GM19025 (cell line): ENCODE measurements around the gene CAMKK1.

Experiments
- ATAC-seq: cut with Tn5 transposase; IDR thresholded peaks from one replicate; pipeline ENCODE4 v1.9.1; 2021; ENCODE audit warnings: mild to moderate bottlenecking, low read depth, moderate library complexity; ENCODE audit not compliant: unreplicated experiment

The CAMKK1 gene

DNA sequence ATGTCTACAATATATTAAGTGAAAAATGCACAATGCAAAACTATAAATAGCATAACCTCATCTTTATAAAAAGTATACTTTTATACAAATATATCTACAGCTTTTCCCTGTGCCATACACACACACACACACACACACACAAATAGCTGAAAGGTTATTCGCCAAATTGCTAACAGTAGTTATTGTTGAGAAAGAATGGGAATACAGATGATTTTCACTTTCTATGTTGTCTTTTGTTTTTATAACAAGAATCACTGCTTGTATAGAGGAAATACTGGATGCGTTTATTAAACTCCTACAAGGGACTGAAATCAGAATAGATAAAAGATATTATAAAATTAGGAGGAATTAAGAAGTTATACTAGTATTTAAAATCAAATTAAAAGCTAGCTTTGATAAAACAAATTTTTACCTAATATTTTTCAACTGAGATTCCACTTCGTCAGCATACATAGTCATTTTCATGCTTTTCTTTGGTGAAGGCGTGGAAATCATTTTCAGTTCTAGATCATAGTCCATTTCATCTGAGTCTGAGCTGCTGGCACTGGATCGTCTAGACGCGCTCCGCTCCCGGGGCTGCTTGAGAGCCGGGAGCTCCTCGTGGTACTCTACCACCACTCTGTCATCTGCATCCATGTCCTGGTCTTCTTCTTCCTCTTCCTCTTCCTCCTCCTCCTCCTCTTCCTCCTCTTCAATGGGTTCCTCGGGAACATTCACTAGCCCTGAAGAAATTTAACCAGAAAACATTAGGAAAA is 74.8 kb downstream of the CAMKK1 start:
- ATAC-seq = no peak

DNA sequence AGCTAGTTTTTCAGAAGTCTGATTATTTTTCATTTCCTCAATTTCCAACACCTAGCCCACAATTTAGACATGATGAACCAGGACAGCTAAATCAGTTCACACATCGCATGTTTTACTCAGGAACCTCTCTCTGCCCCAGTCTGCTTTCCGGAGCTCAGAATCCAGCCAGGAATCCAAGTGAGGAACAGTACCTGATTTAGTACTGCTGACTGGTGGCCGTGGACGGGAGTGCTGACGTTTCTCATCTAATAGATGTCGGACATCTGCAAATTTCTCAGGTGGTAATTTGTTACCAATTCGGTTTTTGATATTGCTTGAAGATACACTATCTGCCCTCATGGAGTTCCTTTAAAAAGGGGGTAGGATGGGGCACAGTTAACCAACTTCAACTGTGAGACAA is 76.9 kb downstream of the CAMKK1 start:
- ATAC-seq = no peak

GRCh38 chr17:3815122-3815521 is 77.7 kb downstream of the CAMKK1 start:
- ATAC-seq = no peak

DNA sequence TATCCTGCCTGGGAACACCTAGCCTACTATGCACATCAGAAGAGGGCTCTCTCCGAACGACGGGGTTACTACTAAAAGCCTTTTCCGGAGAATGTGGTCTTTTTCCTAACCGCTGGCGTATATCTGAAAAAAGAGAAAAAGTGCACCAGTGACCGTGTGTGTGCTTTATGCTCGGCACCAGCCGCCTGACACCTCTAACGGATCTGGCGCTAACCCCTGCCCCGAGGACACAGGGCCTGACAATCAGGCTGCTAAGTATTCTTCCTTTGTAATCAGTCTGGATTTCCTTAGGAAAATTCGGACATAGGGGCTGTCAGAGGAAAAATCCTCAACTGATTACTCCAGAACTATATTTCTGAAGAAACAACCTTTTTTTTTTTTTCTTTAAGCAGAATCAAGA is 78.5 kb downstream of the CAMKK1 start:
- no peak for ATAC-seq

DNA sequence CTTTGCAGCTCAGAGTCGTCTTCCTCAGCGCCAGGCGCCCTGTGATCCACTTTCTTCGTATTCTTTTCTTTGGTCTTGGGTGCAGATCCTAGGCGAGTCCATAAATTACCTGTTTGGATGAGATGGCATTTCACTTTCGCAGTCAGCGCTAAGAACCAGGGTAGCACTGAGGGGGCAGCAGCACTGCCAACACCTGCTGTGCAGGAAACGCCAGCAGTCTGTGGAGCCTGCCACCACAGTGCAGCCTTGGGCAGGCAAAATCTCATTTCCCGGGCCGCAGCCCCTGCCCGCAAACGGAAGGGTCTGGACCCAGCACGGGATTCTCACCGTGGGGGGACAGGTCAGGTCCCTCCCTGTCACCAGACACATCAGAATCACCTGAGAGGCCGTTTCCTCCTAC is 79.7 kb downstream of the CAMKK1 start:
- ATAC-seq = no peak

DNA sequence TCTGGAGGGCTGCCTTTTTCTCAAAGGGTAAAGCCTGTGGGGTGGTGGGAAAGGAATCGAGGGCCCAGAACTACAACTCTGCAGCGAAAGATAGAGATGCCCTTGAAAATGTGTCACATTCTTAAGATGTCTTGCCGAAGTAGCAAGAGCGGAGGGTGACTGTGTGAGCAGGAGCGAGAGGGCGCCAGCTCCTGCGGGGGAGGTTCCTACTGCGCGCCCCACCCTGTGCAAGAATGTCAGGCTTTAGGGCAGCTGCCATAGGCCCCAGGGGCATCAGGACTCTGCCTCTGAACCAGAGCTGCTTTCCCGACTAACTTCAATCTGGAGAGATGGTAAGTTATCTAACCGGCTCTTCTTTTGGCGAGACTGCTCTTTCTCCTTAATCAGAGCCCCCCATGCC is 80.1 kb downstream of the CAMKK1 start:
- ATAC-seq = no peak

- ATAC-seq = no peak
Measured at GRCh38 chr17:3812284-3812683, 80.6 kb downstream of the CAMKK1 start.
